Mononuclear cell (primary cell): ENCODE results near the gene HIVEP3. TPM values are rescaled to one million over a fixed set of nuclear protein-coding genes. Genes with fewer than 3 reads are reported as not detected.

Experiments
- H3K27me3 ChIP-seq: 2 replicates; pipeline ENCODE4 v1.6.0; 2011; ENCODE audit warnings: low read length, control low read depth; ENCODE audit not compliant: insufficient read depth
- H3K4me1 ChIP-seq: 2 replicates; pipeline ENCODE4 v1.5.1; 2011; ENCODE audit warnings: mild to moderate bottlenecking, low read length, control low read depth; ENCODE audit not compliant: insufficient read depth
- H3K4me3 ChIP-seq: 2 replicates; pipeline ENCODE4 v1.5.1; 2011; ENCODE audit warnings: mild to moderate bottlenecking, low read length, moderate library complexity
- H3K9me3 ChIP-seq: 2 replicates; pipeline ENCODE4 v1.5.1; 2011; ENCODE audit warnings: low read depth, mild to moderate bottlenecking, control low read depth, low read length
- total RNA-seq: library from RNA; depleted of rRNA; stranded (reverse); fragments of >200 nt; gene quantifications from one replicate; pipeline ENCODE4 v1.2.3, GENCODE V29; 2012

Gene HIVEP3
- total RNA-seq, 1 donor: 3.9 TPM

DNA sequence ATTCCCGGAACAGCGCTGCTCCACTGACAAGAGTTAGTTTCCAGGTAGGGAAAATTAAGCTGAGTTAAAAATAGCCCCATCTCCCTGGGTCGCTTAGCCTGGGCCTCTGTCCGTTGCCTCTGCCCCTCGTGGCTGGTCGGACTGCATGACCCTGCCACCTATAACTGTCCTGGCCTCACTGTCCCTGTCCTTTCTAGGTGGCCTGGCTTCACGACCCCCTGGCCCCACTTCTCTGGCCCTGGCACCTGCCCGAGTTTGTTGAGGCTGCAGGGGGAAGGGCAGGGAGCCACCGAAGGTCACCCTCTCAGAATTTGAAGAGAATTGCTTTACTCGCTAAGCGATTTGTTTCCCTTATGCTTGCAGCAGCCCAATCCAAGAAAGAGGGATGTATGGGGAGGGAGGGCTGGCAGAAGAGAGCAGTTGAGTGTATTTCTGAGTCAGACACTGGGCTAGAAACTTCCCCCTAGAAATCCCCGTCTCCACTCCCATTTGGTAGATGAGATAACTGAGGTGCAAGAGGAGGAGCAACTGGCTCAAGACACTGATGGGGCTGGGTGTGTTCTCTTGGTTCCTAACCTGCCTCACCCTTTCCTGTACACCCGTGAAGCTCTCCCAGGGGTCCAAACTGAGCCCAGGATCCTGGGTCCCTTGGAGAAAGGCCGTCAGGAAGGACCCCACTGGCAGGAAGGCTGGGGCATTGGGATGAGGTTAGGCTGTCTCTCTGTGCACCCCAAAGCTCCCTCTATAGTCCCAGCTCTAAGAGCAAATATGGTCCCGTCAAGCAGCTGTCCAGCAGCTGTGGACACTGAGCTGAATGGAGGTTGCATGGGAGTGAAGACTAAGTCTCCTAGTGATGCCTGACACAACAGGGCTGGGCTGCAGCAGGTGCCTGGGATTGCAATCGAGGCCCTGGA lies 431.3 kb downstream of the HIVEP3 start:
- no peaks in the 10 kb centered on the region for H3K27me3 ChIP-seq
- H3K9me3 ChIP-seq: no peaks in the 10 kb centered on the region
- H3K4me3 ChIP-seq: no peak overlapping the region
- H3K4me1 ChIP-seq: no peaks in the 10 kb centered on the region

DNA sequence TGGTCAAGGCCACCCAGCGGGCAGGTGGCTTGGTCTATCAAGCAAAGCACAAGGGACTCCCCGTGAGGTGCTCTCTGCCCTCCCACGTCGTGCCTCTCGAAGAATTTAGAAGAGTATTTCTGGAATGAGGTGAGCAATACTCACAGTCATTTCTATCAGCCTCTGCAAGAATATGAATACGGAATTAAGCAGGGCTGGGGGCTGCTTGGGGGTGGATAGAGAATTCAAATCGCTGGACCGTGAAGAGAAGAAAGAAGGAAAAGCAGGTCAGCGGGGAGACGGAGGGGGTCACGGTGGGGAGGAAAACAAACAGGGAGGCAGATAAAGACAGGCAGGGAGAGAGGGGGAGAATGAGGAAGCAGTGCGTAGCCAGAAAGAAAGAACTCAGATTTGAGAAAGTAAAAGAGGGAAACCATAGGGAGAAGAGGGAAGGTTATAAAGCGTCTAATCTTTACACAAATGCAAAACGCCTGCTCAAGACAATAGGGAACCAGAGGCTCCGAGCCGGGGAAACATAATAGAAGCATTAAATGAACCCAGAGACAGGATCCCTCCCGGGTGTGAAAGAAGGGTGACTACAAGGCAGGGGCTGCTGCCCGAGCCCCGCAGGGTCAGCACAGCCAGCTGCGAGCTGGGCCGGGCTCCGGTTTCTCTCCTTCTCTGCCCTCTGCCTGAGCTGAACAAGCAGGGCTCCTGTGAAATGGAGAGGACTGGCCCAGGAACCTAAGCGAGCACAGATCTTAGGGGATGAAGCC lies 432.2 kb downstream of the HIVEP3 start:
- Histone ChIP-seq H3K4me3 (no peak overlapping the region), H3K4me1 (no peaks in the 10 kb centered on the region), H3K27me3 (no peaks in the 10 kb centered on the region), H3K9me3 (no peaks in the 10 kb centered on the region)

DNA sequence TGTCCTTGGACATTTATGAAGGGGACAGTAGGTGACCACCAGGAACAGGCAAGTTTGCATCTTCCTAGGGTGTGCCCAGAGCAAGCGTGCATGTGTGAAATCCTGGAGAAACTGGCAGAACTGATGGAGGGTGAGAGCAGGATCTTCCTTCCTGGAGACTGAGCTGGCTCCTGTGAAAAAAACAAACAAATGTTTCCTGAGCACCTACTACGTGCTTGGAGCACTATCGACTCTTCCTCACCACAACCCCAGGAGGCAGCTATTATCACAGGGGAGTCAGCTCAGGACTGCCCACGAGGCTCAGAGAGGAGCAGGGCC lies 432.7 kb downstream of the HIVEP3 start:
- Histone ChIP-seq H3K27me3 (no peaks in the 10 kb centered on the region), H3K4me1 (no peaks in the 10 kb centered on the region), H3K4me3 (no peak overlapping the region), H3K9me3 (no peaks in the 10 kb centered on the region)

DNA sequence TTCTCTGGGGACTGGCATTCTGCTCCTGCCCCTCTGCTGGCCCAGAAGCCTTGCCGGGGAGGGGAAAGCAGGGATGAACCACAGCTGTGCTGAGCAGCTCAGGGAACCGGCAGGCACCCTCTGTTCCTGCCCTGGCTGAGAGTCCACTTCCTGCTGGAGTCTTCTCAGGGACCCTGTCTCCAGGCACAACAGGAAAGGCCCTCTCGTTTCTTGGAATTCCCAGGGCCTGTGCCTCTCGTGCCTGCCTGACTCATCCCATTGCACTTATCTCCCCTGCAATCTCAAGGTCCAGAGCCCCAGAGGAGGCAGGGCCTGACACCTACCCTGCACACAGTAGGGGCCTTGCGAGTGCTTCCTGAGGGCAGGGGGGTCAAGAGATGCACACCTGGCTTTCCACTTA lies 433.1 kb downstream of the HIVEP3 start:
- Histone ChIP-seq H3K9me3 (no peaks in the 10 kb centered on the region), H3K4me1 (no peaks in the 10 kb centered on the region), H3K27me3 (no peaks in the 10 kb centered on the region), H3K4me3 (no peak overlapping the region)

DNA sequence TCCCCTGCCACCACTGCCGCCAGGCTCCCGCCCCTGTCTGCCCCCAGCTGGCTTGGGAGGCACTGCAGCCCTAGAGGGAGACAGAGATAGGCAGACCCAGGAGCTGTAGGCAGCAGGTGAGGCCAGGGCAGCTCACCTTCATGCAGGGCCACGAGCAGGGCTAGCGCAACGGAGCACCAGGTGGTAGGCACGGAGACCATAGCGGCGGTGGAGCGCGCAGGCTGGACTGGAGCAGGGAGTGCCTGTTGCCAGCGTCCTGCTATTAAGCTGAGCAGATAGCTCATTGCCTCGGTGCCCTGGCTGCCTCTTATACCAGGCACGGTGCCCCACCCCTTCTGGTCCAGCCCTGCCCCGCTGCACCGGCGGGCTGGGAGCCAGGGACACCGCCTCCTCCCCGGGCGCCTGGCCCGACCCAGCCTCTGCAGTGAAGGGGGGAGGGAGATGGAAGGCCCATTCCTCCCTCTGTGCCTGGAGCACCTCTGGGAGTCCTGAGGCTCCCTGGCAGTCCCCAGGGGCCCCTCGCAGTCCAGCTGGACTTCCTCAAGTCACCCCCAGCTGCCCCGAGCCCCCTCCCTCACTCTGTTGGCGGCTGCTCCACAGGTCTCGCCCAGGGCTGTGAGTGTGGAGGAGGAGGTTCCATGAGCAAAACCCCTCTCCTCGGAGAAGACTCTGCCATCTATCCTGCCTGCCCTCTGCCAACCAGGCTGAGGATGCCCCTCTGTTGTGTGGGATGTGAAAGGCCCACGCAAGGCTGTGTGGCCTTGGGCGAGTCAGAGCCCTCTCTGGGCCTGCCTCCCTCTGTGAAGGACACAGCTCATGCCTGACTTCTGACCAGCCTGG lies 434.1 kb downstream of the HIVEP3 start, which contains the start of gene EDN2:
Gene EDN2, minus strand, starts transcription at position 282 of the 840 bp plus-strand sequence. Its CDS starts 82 bp downstream, at position 200.
- H3K27me3 ChIP-seq: no peaks in the 10 kb centered on the region
- no peak within 1 kb of the TSS for H3K4me3 ChIP-seq
- H3K9me3 ChIP-seq: no peaks in the 10 kb centered on the region
- no peaks in the 10 kb centered on the region for H3K4me1 ChIP-seq

DNA sequence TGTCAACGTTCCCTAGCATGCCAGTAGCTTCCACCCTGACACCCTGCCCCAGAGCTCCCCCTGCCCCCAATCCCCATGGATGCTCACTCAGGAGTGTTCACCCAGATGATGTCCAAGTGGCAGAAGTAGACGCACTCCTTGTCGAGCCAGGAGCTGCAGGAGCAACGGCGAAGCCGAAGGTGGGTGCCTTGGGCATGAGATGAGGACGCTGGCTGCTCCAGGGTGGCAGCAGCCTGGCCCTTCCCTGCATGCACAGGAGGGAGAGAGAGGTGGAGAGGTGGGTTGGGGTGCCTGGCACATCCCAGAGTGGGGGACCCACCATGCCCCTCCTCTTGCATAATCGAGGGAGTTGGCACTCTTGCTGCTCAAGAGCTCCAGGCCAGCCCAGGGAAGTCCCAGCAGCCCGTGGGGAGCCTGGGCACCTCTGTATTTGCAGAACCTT lies 434.7 kb downstream of the HIVEP3 start:
- no peak overlapping the region for H3K4me3 ChIP-seq
- H3K4me1 ChIP-seq: no peaks in the 10 kb centered on the region
- no peaks in the 10 kb centered on the region for H3K27me3 ChIP-seq
- no peaks in the 10 kb centered on the region for H3K9me3 ChIP-seq

DNA sequence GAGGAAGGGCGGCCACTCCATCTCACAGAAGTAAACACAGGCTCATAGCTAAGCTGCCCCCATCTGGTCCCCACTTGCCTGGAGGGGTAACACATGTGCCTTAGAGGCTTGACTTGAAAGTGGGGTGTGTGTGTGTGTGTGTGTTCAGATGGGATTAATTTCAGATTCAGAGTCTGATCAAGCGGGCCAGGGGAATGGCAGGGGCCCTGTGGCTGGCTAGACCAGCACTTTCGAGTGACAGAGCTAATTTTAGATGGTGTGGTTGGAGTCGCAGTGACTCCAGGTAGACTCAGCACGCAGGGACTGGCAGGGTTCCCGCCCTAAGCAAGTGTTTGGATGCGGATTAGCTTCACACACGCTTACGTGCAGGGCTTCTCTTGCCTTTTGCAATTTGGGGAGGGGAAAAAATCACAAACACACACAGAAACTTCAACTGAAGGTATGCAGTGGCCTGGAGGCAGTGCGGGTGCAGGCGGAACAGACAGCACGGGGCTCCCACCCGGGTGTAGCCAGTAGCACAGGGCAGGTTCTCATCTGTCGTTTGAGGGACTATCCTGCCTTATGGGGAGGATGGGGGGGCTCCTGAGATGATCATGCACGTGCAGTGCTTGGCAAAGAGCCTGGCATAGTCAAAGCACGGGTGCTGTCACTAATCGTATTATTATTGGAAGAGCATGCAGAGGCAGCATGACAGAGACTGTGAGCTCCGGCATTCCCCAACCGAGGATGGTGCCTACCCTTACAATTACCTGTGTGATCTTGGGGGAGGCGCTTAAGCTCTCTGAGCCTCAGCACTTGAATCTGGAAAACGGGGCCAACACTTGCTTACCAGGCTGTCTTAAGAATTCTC lies 435.5 kb downstream of the HIVEP3 start:
- Histone ChIP-seq H3K4me3 (no peak overlapping the region), H3K27me3 (no peaks in the 10 kb centered on the region), H3K4me1 (no peaks in the 10 kb centered on the region), H3K9me3 (no peaks in the 10 kb centered on the region)

DNA sequence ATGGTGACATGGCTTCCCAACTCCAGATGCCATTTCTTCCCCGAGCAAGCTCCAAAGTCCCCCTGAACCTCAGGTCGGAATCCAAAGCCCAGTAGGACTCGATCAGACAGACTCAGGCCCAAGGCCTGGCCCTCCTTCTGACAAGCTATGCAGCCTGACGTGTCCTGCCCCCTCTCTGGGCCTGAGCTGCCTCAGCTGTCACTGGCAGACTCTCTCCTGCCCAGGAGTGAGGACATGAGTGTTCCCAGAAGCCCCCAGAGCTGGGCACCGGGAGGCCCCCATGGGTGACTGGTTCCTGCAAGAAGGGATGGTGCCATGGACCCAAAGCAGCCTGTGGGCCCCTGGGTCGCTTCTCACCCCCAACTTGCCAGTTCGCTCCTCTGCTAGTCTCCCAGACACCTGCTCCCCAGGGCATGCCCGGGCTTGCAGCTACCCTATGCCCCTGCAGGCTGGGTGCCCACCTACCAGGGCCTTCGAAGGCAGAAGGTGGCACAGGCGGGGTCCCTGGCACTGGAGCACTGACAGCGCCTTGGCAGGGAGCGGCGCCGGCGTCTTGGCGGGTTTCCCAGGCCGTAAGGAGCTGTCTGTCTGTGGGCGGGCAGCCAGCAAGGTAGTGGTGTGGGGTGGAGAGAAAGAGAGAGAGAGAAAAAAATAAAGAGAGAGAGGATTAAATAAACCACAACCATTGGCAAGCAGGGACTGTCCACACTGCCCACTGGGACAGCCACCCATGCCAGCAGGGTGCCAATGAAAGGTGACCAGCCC lies 436.5 kb downstream of the HIVEP3 start:
- no peaks in the 10 kb centered on the region for H3K27me3 ChIP-seq
- no peak overlapping the region for H3K4me3 ChIP-seq
- no peaks in the 10 kb centered on the region for H3K9me3 ChIP-seq
- no peaks in the 10 kb centered on the region for H3K4me1 ChIP-seq

DNA sequence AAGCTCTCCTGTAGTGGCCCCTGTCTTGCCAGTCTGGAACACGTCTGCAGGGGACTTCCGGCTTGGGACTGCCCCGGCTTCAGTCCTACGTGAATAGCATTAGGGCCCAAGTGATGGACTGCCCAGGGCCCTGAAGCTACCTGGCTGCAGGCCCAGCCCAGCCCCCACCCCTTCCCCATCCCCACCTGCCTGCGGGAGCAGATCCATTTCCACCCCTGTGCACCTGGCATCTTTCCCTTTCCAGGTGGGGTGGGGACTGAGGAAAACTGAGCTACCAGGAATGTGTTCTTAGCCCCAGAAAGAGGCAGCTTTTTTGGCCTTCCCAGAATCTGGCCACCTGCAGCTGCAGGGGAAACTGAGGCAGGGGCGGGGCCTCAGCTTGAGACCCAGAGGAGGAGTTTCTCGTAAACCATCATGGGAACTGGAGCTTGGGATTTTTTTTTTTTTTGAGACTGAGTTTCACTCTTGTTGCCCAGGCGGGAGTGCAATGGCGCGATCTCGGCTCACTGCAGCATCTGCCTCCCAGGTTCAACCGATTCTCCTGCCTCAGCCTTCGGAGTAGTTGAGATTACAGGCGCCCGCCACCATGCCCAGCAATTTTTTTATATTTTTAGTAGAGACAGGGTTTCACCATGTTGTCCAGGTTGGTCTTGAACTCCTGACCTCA lies 437.5 kb downstream of the HIVEP3 start:
- no peak overlapping the region for H3K4me3 ChIP-seq
- H3K27me3 ChIP-seq: no peaks in the 10 kb centered on the region
- H3K9me3 ChIP-seq: no peaks in the 10 kb centered on the region
- H3K4me1 ChIP-seq: no peaks in the 10 kb centered on the region

DNA sequence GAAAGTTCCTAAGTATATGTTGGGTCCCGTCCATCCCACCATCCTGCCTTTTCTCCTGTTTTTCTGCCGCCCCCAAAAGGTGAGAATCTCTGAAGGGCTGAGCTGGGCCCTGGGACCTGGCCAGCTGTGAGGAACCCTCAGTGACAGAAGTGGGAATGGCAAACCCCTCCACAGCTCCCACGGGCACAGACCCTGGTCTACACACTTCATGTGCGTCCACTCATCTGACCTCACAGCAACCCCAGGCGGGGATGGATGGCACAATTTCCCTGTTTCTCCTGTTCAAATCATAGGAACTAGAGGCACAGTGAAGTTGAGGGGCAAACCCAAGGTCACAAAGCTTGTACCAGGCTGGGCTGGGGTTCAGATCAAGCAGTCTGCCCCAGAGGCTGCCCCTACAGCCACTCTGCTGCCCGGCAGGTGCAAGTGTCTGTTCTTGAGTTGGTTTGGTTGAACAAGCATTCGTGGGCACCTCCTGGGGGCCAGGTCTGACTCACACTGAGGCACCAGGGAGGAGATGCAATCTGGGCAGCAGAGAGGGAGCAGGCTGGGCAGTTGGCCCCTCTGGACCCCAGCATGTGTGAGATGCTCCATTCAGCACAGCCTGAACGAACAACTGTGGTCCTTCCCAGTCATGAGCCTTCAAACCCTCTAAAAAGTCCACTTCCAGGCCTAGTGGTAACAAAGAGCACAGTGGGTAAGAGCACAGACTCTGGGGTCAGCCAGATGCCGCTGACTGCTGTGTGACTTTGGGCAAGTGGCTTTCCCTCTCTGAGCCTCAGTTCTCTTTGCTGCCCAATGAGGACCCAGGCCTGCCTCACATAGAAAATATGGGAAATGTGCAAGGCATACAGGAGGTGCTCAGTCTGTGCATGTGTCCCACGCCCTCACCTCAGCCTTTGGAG lies 438.3 kb downstream of the HIVEP3 start:
- H3K4me1 ChIP-seq: no peaks in the 10 kb centered on the region
- no peaks in the 10 kb centered on the region for H3K27me3 ChIP-seq
- no peak overlapping the region for H3K4me3 ChIP-seq
- no peaks in the 10 kb centered on the region for H3K9me3 ChIP-seq

DNA sequence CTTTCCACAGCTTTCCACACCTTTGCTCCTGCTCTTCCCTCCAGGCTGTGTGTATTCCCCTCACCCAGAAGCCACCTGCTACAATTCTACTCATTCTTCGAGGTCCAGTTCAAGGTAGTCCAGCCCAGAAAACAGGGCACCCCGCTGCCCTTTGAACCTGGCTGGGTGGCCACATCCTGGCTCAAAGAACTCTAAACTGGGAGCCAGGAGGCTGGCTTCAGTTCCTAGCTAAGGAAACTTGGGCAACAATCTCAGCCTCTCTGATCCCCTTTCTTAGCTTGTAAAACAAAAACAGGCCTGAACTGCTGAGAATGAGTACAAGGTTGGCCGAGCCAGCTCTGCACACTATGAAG lies 438.9 kb downstream of the HIVEP3 start:
- H3K4me3 ChIP-seq: no peak overlapping the region
- H3K9me3 ChIP-seq: no peaks in the 10 kb centered on the region
- H3K4me1 ChIP-seq: no peaks in the 10 kb centered on the region
- no peaks in the 10 kb centered on the region for H3K27me3 ChIP-seq

DNA sequence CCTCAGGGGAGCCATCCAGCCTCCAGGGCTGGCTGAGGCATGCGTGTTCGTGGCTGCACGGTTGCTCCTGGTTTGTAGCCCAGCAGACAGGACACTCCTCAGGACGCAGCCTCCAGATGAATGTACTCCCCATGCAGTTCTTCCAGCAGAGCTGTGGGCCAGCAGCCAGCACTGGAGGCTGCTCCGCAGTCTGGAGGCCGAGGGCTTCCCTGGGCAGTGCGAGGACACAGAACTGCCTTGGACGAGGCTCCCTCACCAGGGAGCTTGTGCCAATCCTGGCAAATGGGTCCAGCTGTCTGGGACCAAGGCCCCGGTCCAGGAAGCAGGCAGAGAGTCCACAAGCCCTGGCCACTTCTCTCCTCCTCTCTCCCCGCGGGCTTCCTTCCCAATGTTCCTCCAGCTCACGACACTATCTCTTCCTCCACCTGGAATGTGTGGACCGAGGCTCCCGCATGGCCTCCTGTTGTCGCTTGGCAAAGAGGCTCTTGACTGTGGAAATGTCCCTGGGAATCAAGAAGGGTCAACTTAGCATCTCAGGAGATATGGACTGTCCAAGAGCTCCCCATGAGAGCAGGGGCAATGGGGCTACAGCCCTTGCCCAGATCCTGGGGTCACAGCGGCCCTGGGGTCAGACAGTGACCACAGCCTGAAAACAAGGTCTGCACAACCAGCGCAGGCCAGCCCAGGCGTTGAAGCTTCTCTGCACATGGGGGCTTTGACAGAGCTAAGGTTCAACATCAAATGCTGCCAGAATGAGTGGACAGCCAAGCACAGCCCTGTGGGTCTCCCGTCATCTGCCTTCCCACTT lies 439.5 kb downstream of the HIVEP3 start:
- no peaks in the 10 kb centered on the region for H3K27me3 ChIP-seq
- no peaks in the 10 kb centered on the region for H3K9me3 ChIP-seq
- H3K4me3 ChIP-seq: no peak overlapping the region
- no peaks in the 10 kb centered on the region for H3K4me1 ChIP-seq
